Common myeloid progenitor, CD34-positive (primary cell): ENCODE measurements around the gene FMO2.

Source experiments
- CTCF ChIA-PET: fragments of 350-600 bp; sonication (Branson Sonifier 250); formaldehyde crosslinking; loops from one replicate; lab custom pipeline; 2021; ENCODE audit warnings: antibody characterized with exemption; lab: Charles Lee
- POLR2A ChIA-PET: fragments of 350-600 bp; sonication (Branson Sonifier 250); formaldehyde crosslinking; loops from one replicate; lab custom pipeline; 2021; ENCODE audit warnings: antibody characterized with exemption; lab: Charles Lee
- DNase-seq, 3 donors: peaks; one replicate each; pipeline versions ENCODE4 v3.0.0 to v3.0.0-alpha.2; 2013
- H3K27ac ChIP-seq, 2 experiments: 1 replicate in 1 of 2; 2 replicates in 1 of 2; pipeline ENCODE4 v1.7.0; 2013; ENCODE audit warnings: inconsistent platforms in 2 of 2, low read length in 2 of 2, mild to moderate bottlenecking in 2 of 2, low read depth in 1 of 2, moderate library complexity in 1 of 2; ENCODE audit not compliant: severe bottlenecking in 2 of 2, insufficient read depth in 1 of 2, poor library complexity in 1 of 2
- H3K27me3 ChIP-seq, 5 experiments: replicated peaks in 2 of 5; 1 replicate in 3 of 5; 2 replicates in 2 of 5; pipeline versions ENCODE4 v1.6.1 to v1.7.0; 2013; ENCODE audit warnings: low read length in 4 of 5, mild to moderate bottlenecking in 2 of 5, moderate library complexity in 2 of 5, inconsistent platforms in 1 of 5; ENCODE audit not compliant: insufficient read depth in 5 of 5, control insufficient read depth in 4 of 5
- H3K36me3 ChIP-seq, 4 experiments: 1 replicate in 2 of 4; 2 replicates in 2 of 4; pipeline versions ENCODE4 v1.6.1 to v1.7.0; 2013; ENCODE audit warnings: low read length in 3 of 4, control low read depth in 1 of 4, mild to moderate bottlenecking in 1 of 4; ENCODE audit not compliant: control insufficient read depth in 4 of 4, insufficient read depth in 4 of 4
- H3K4me1 ChIP-seq, 4 experiments: 1 replicate in 3 of 4; 2 replicates in 1 of 4; pipeline versions ENCODE4 v1.6.1 to v1.7.1; 2013; ENCODE audit warnings: low read length in 3 of 4, mild to moderate bottlenecking in 3 of 4, control low read depth in 1 of 4, inconsistent platforms in 1 of 4, moderate library complexity in 1 of 4; ENCODE audit not compliant: control insufficient read depth in 4 of 4, insufficient read depth in 4 of 4; ENCODE audit errors: control extremely low read depth in 1 of 4
- H3K4me3 ChIP-seq, 7 experiments: 1 replicate in 4 of 7; 2 replicates in 3 of 7; pipeline versions ENCODE4 v1.5.1 to v1.7.0; 2013; ENCODE audit warnings: mild to moderate bottlenecking in 7 of 7, low read length in 6 of 7, moderate library complexity in 6 of 7, inconsistent platforms in 2 of 7, low read depth in 2 of 7, control low read depth in 1 of 7; ENCODE audit not compliant: insufficient read depth in 4 of 7, control insufficient read depth in 1 of 7; ENCODE audit errors: extremely low read depth in 1 of 7
- H3K9me3 ChIP-seq, 5 experiments: 1 replicate in 4 of 5; 2 replicates in 1 of 5; pipeline versions ENCODE4 v1.6.1 to v1.7.1; 2013; ENCODE audit warnings: low read length in 4 of 5, mild to moderate bottlenecking in 2 of 5, inconsistent platforms in 1 of 5, low read depth in 1 of 5, moderate library complexity in 1 of 5; ENCODE audit not compliant: control insufficient read depth in 4 of 5, insufficient read depth in 2 of 5; ENCODE audit errors: control extremely low read depth in 1 of 5
- WGBS: methylation state at CpG from one replicate; pipeline ENCODE4 v1.1.5; 2013; ENCODE audit not compliant: insufficient coverage; 5-methylcytosine and 5-hydroxymethylcytosine counted together

FMO2 gene

DNA sequence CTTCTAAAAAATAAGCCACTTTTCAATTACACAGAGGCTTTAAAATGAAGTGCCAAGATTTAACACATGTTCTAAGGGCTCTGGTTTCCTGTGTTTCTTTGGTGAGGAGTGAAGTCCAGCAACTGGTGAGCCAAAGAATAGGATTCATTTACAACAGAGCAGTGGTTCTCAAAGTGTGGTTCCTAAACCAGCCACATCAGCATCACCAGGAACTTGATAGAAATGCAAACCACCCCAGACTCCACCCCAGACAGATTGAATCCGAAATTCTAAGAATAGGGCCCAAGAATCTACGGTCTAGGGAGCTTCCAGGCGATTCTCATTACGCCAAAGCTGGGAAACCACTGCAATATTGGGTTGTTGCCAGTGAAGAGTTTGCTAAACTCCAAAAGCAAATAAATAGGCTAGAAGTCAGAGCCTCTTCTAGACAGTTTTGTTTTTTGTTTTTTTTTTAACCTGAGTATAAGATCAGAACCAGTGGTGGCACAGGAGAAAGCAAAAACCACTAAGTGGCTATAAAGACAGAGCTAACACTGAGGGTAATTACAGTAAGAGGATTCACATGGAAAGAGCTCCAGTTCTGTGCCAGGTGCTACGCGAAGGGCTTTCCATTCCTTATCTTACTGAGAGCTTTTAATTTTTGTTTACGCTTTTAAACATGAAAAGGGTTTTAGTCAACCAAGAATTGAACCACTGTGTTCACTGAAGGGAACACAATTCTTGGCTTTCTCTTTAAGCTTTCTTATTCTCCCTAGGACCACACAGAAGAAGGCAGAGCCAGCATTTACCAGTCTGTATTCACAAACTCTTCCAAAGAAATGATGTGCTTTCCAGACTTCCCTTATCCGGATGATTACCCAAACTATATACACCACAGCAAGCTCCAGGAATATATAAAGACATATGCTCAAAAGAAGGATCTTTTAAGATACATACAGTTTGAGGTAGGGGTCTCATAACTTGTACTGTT is 42.4 kb upstream of the FMO2 start:
- POLR2A ChIA-PET: no interaction called here
- Histone ChIP-seq H3K4me3 (no peak overlapping the region), H3K9me3 (no peaks in the 10 kb centered on the region), H3K4me1 (no peaks in the 10 kb centered on the region), H3K36me3 (no peaks in the 10 kb centered on the region), H3K27me3 (peaks cover 0 to 5% (median 0%) of the 10 kb centered on the region in 5 experiments), H3K27ac (no peak overlapping the region)
- CTCF ChIA-PET: no interaction called here
- no peak for DNase-seq
- WGBS: 97% methylated on average over 3 of the region's 8 CpGs

DNA sequence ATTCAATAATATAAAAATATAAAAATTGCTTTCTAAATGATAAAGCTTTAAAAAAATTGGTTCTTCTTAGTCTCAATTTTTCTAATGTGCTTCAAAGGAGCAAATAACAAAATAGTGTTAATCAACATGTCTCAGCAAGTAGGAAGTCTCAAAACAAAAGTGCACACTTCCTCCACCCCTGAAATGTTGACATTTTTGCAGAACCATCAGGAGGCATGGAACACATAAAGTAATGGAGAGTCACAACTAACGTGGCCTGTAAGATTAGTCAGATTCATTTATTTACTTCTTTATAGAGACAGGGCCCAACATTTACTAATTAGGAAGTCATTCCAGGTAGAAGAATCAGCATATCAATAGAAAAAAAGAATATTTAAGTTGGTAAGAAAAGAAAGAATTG is 34.9 kb upstream of the FMO2 start:
- DNase-seq: no peak
- no peak overlapping the region for H3K4me3 ChIP-seq
- H3K27me3 ChIP-seq: no peaks in the 10 kb centered on the region
- H3K9me3 ChIP-seq: no peaks in the 10 kb centered on the region
- no peaks in the 10 kb centered on the region for H3K4me1 ChIP-seq
- ChIA-PET CTCF (no interaction called here), POLR2A (no interaction called here)
- H3K27ac ChIP-seq: no peak overlapping the region
- WGBS: no CpG with 5 or more reads among the region's 1 CpG
- no peaks in the 10 kb centered on the region for H3K36me3 ChIP-seq

DNA sequence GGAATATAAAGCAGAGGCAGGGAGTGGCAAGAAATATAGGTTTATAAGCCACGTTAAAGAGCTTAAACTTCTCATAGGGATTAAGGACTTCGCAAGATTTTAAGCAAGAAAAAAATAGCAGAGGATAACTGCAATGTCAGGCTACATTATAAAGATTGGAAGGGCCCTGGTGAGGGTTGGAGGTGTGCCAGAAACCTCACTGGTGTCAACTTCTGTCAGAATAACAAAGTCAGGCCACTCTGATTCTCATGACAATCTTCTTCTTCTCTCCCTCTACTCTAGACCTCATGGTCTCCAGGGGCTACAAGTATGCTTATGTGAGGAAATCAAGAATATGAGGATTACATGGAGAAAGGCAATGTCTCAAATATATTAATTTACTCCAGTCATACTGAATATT is 32.6 kb upstream of the FMO2 start:
- no peak overlapping the region for H3K27ac ChIP-seq
- no peaks in the 10 kb centered on the region for H3K36me3 ChIP-seq
- POLR2A ChIA-PET: no interaction called here
- CTCF ChIA-PET: no interaction called here
- no peaks in the 10 kb centered on the region for H3K27me3 ChIP-seq
- no peak for DNase-seq
- H3K4me1 ChIP-seq: no peaks in the 10 kb centered on the region
- H3K9me3 ChIP-seq: no peaks in the 10 kb centered on the region
- H3K4me3 ChIP-seq: no peak overlapping the region
- 79% methylated on average over 2 of the region's 2 CpGs for WGBS

DNA sequence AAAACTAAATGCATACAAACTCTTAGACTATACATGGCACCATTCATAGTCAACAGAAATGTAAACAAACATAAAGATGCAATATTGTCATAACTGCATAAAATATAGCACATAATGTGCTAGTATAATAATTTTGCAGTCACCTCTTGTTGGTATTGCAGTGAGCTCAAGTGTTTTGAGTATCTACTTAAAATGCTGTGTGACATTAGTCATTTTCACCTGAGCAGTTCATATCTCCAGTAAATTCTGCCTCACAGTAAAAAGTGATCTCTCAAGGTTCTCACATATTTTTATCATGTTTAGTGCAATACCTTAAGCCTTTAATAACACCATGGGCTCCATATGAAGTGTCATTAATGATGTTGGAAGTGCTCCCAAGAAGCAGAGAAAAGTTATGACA is 29.6 kb upstream of the FMO2 start:
- Histone ChIP-seq H3K27ac (no peak overlapping the region), H3K9me3 (peaks cover 0 to 1% (median 0%) of the 10 kb centered on the region in 5 experiments), H3K4me1 (no peaks in the 10 kb centered on the region), H3K36me3 (no peaks in the 10 kb centered on the region), H3K27me3 (no peaks in the 10 kb centered on the region), H3K4me3 (no peak overlapping the region)
- ChIA-PET CTCF (no interaction called here), POLR2A (no interaction called here)
- DNase-seq: no peak

DNA sequence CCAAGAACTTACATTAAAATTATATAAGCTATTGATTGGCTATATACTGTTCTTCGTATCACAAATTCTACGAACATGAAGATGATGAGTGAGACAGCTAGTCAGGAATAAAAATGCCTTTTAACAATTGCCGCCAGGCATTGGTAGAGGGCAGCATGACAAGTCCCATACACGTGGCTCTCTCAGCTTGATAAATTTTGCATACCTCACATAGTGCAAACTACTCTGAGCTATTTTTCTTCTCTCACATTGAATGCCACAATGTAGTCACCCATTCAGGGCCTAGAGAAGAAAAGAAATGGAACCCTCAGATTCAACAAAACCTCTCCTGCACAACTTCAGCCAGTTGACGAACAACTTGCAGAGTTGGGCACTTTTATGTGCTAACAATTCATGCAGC is 27.0 kb upstream of the FMO2 start:
- H3K36me3 ChIP-seq: no peaks in the 10 kb centered on the region
- DNase-seq: no peak
- H3K4me1 ChIP-seq: no peaks in the 10 kb centered on the region
- CTCF ChIA-PET: no interaction called here
- no peaks in the 10 kb centered on the region for H3K27me3 ChIP-seq
- POLR2A ChIA-PET: no interaction called here
- WGBS: 71% methylated on average over 1 of the region's 5 CpGs
- H3K27ac ChIP-seq: no peak overlapping the region
- peaks cover 0 to 1% (median 0%) of the 10 kb centered on the region in 5 experiments for H3K9me3 ChIP-seq
- no peak overlapping the region for H3K4me3 ChIP-seq

DNA sequence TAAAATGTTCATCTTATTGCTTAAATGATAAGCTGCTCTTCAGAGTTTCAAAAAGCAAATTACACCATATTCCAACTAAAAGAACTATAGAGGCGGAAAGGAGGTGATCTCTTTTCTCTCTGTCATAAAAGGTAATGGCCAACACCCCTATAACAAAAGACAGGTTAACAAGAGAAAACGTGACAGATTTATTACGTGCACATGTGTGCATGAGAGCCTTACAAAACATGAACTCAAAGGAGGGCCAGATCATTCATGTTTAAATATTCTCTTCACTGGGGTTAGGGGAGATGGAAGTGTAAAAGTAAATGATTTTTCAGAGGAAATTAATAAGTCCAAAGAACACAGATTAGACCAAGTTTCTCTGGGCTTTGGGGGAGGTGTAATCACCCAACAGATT is 26.5 kb upstream of the FMO2 start:
- ChIA-PET POLR2A (no interaction called here), CTCF (no interaction called here)
- H3K4me1 ChIP-seq: no peaks in the 10 kb centered on the region
- WGBS: 79% methylated on average over 3 of the region's 3 CpGs
- H3K27me3 ChIP-seq: no peaks in the 10 kb centered on the region
- H3K9me3 ChIP-seq: peaks cover 0 to 1% (median 0%) of the 10 kb centered on the region in 5 experiments
- H3K27ac ChIP-seq: no peak overlapping the region
- no peaks in the 10 kb centered on the region for H3K36me3 ChIP-seq
- DNase-seq: no peak
- H3K4me3 ChIP-seq: no peak overlapping the region

DNA sequence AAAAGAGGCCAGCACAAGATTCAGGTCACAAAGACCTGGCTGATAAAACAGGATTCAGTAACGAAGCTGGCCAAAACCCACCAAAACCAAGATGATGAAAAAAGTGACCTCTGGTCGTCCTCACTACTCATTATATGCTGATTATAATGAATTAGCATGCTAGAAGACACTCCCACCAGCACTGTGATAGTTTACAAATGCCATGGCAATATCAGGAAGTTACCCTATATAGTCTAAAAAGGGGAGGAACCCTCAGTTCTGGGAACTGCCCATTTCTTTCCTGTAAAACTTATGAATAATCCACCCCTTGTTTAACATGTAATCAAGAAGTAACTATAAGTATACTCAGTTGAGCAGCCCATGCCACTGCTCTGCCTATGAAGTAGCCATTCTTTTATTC is 26.0 kb upstream of the FMO2 start:
- peaks cover 0 to 1% (median 0%) of the 10 kb centered on the region in 5 experiments for H3K9me3 ChIP-seq
- H3K4me3 ChIP-seq: no peak overlapping the region
- CTCF ChIA-PET: no interaction called here
- POLR2A ChIA-PET: no interaction called here
- WGBS: no CpG with 5 or more reads among the region's 2 CpGs
- H3K27ac ChIP-seq: no peak overlapping the region
- no peaks in the 10 kb centered on the region for H3K4me1 ChIP-seq
- H3K27me3 ChIP-seq: no peaks in the 10 kb centered on the region
- no peaks in the 10 kb centered on the region for H3K36me3 ChIP-seq
- no peak for DNase-seq
